GM12878 (cell line): ENCODE data around the gene ARHGEF25. TPM values are rescaled to one million over a fixed set of nuclear protein-coding genes. Genes with fewer than 3 reads are reported as not detected.

Experiments
- ATAC-seq: fragments of 200-7000 bp; cut with Tn5 transposase; 3 replicates; pipeline ENCODE4 v1.9.1; 2020; ENCODE audit warnings: mild to moderate bottlenecking, moderate library complexity
- BruUV-seq: library from RNA; stranded (reverse); fragments of 400-500 nt; replicated peaks from 2 replicates; lab custom pipeline; 2021; lab: Mats Ljungman, UMichigan
- CTCF ChIA-PET: fragments of 300-600 bp; sonication (Branson Sonifier 250); formaldehyde crosslinking; extraction: SDS; loops from one replicate; lab custom pipeline; 2021; ENCODE audit warnings: inconsistent platforms; lab: Yijun Ruan, JAX
- POLR2A ChIA-PET: fragments of 350-600 bp; formaldehyde crosslinking; extraction: SDS; loops from one replicate; lab custom pipeline; 2021; ENCODE audit warnings: inconsistent platforms; lab: Charles Lee
- RAD21 ChIA-PET: fragments of 300-600 bp; sonication (Branson Sonifier 250); formaldehyde crosslinking; loops from one replicate; lab custom pipeline; 2023; ENCODE audit warnings: antibody characterized with exemption; ENCODE audit not compliant: unreplicated experiment; lab: Charles Lee
- SMC1A ChIA-PET: fragments of 300-600 bp; sonication (Branson Sonifier 250); formaldehyde crosslinking; loops from one replicate; lab custom pipeline; 2023; ENCODE audit not compliant: unreplicated experiment, uncharacterized antibody; lab: Charles Lee
- DNase-seq: peaks from one replicate; pipeline ENCODE4 v3.0.0-alpha.2; 2011; ENCODE audit warnings: low read depth, low spot score
- FAIRE-seq: peaks from 3 replicates; lab custom pipeline; 2011; peaks lifted over from hg19 to GRCh38; lab: Jason Lieb, UNC
- H2AFZ ChIP-seq: 2 replicates; pipeline ENCODE4 v1.6.0; 2011; ENCODE audit warnings: low read depth, low read length, control low read depth; ENCODE audit not compliant: control insufficient read depth
- H3K27ac ChIP-seq: 2 replicates; pipeline ENCODE4 v1.5.1; 2011; ENCODE audit warnings: control low read depth; ENCODE audit not compliant: control insufficient read depth, insufficient read depth
- H3K27me3 ChIP-seq, 2 experiments: replicated peaks in 1 of 2; 2 replicates each; pipeline versions ENCODE4 v1.6.0 to v1.6.1; 2011; ENCODE audit warnings: low read length in 1 of 2; ENCODE audit not compliant: control insufficient read depth in 2 of 2, insufficient read depth in 2 of 2
- H3K36me3 ChIP-seq, 2 experiments: 2 replicates each; pipeline ENCODE4 v1.5.1; 2011; ENCODE audit warnings: low read length in 1 of 2; ENCODE audit not compliant: control insufficient read depth in 2 of 2, insufficient read depth in 2 of 2
- H3K4me1 ChIP-seq: 2 replicates; pipeline ENCODE4 v1.6.1; 2011; ENCODE audit warnings: mild to moderate bottlenecking, low read length, moderate library complexity, mixed read lengths; ENCODE audit not compliant: control insufficient read depth, insufficient read depth
- H3K4me2 ChIP-seq: 2 replicates; pipeline ENCODE4 v1.6.0; 2011; ENCODE audit warnings: control low read depth; ENCODE audit not compliant: control insufficient read depth, insufficient read depth
- H3K4me3 ChIP-seq: fragments of 200-600 bp; sonication (generic); 2 replicates; pipeline ENCODE4 v1.5.1; 2016
- H3K79me2 ChIP-seq: 2 replicates; pipeline ENCODE4 v1.6.0; 2011; ENCODE audit warnings: low read length; ENCODE audit not compliant: control insufficient read depth, insufficient read depth
- H3K9ac ChIP-seq: 2 replicates; pipeline ENCODE4 v1.8.0; 2011; ENCODE audit warnings: low read length, control low read depth, mixed read lengths; ENCODE audit not compliant: control insufficient read depth, insufficient read depth
- H3K9me3 ChIP-seq: replicated peaks from 3 replicates; pipeline ENCODE4 v1.5.1; 2011; ENCODE audit warnings: mild to moderate bottlenecking, low read length; ENCODE audit not compliant: control insufficient read depth, insufficient read depth
- H4K20me1 ChIP-seq: 2 replicates; pipeline ENCODE4 v1.6.0; 2011; ENCODE audit not compliant: control insufficient read depth, insufficient read depth
- BHLHE40 ChIP-seq, 2 experiments: fragments of 450-650 bp in 1 of 2; IDR thresholded peaks; 2 replicates each; pipeline ENCODE4 v1.6.1; 2011 to 2017; ENCODE audit warnings: low read depth in 2 of 2, borderline replicate concordance in 1 of 2, improper control_type of control experiment in 1 of 2, low read length in 1 of 2, mild to moderate bottlenecking in 1 of 2
- IKZF1 ChIP-seq: fragments of 450-650 bp; conservative IDR thresholded peaks from 2 replicates; pipeline ENCODE4 v1.6.1; 2017; ENCODE audit warnings: antibody characterized with exemption, mild to moderate bottlenecking
- POLR2A ChIP-seq: IDR thresholded peaks from 2 replicates; pipeline ENCODE4 v1.6.1; 2011; ENCODE audit warnings: low read depth, mild to moderate bottlenecking, low read length
- RB1 ChIP-seq: fragments of 450-650 bp; formaldehyde crosslinking; IDR thresholded peaks from 2 replicates; pipeline ENCODE4 v1.6.1; 2017; ENCODE audit warnings: mild to moderate bottlenecking, borderline replicate concordance
- SIN3A ChIP-seq: IDR thresholded peaks from 2 replicates; pipeline ENCODE4 v1.6.1; 2012; ENCODE audit warnings: low read depth, low read length, improper control_type of control experiment
- SP1 ChIP-seq: IDR thresholded peaks from one replicate; pipeline ENCODE4 v1.6.1; 2011; ENCODE audit warnings: low read depth, low read length
- TCF3 ChIP-seq: IDR thresholded peaks from 2 replicates; pipeline ENCODE4 v1.6.1; 2012; ENCODE audit warnings: low read depth, mild to moderate bottlenecking, low read length, borderline replicate concordance; ENCODE audit not compliant: insufficient read depth
- WGBS: methylation state at CpG from one replicate; pipeline ENCODE4 v1.1.6; 2016; ENCODE audit warnings: low lambda C conversion rate; ENCODE audit not compliant: insufficient replicate concordance, insufficient coverage; ENCODE audit errors: missing lambda C conversion rate; 5-methylcytosine and 5-hydroxymethylcytosine counted together
- in situ Hi-C: fragments of 300-500 bp; cut with MboI; formaldehyde crosslinking; loops from 9 replicates; pipeline ENCODE4 v1.14.3; 2018; ENCODE audit warnings: mixed read lengths
- intact Hi-C: fragments of 100-400 bp; cut with micrococcal nuclease; formaldehyde crosslinking; loops from one replicate; pipeline ENCODE4 v1.14.2; 2022; ENCODE audit not compliant: unreplicated experiment
- polyA plus RNA-seq, 11 experiments: library from polyadenylated mRNA; depleted of rRNA in 4 of 11; unstranded in 6 of 11; stranded (reverse) in 5 of 11; fragments of >200 nt; fragmentation: Nextera tagmentation in 4 of 11; fragmentation: Illumina TruSeq in 1 of 11; extraction: Ambion mirVana in 4 of 11; extraction: Trizol in 1 of 11; gene quantifications; 1 replicate in 1 of 11; 2 replicates in 10 of 11; pipeline versions ENCODE4 v1.2.1 to v1.2.3, GENCODE V29; 2011 to 2016; ENCODE audit warnings: inconsistent platforms in 2 of 11, missing spikeins in 2 of 11, low read depth in 1 of 11
- total RNA-seq, 4 experiments: library from RNA; depleted of rRNA in 3 of 4; stranded (reverse); fragments of >200 nt in 3 of 4; fragmentation: Illumina TruSeq in 1 of 4; extraction: Trizol in 1 of 4; gene quantifications; 2 replicates each; pipeline versions ENCODE4 v1.2.1 to v1.2.3, GENCODE V29; 2013 to 2021
- TF ChIP-seq, protein P1 (sequence below): fragments of 450-650 bp; formaldehyde crosslinking; IDR thresholded peaks from 2 replicates; pipeline ENCODE4 v1.4.0; 2020; ENCODE audit warnings: mild to moderate bottlenecking, moderate library complexity
- TF ChIP-seq, protein P2 (sequence below): fragments of 450-650 bp; IDR thresholded peaks from 2 replicates; pipeline ENCODE4 v1.6.1; 2016; ENCODE audit warnings: mild to moderate bottlenecking, moderate library complexity, borderline replicate concordance
- TF ChIP-seq, protein P3 (sequence below): fragments of 450-650 bp; conservative IDR thresholded peaks from 2 replicates; pipeline ENCODE4 v1.6.1; 2017; ENCODE audit warnings: mild to moderate bottlenecking, moderate library complexity

ARHGEF25 gene
- total and polyA plus RNA-seq, 10 of the 15 experiments (the other 5 are each of a cell fraction or from before 2014, with no cell fraction given): 0.08 to 4.5 (median 1.2) TPM; not detected in 3

DNA sequence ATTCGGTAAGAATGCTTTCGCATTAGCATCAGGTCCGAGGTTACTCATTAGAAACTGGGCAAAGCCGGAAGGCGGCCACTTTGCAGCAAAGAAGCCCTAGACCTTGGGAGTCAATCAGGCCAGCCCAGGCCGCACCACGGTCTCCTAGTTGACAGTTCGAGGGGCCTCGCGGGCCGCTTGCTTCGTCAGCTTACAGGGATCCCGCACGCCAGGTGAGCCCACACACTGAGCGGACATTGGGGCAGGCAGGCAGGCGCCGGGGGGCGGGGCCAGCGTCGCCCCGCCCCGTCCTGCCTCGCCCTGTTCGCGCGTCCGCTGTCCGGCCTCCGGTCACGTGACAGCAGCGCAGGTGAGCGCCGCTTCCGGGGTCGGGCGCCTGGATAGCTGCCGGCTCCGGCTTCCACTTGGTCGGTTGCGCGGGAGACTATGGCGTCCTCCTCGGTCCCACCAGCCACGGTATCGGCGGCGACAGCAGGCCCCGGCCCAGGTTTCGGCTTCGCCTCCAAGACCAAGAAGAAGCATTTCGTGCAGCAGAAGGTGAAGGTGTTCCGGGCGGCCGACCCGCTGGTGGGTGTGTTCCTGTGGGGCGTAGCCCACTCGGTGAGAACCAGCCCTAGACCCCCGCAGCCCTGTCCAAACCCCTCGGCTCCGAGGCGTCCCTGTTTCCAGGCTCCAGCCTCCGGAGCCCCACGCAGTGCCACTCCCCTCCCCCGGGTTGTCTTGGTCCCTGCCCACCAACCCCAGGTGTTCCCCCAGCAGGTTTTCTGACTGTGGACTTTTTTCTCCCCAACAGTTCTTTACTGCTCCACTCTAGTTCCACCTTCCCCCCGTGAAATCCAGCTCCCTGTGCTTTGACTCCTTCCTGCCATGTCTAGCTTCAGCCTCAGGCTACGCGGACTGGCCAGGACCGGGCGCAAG is 20.1 kb upstream of the ARHGEF25 start, which contains the start of gene PIP4K2C:
PIP4K2C (plus strand) TSS at position 329 of the 918 bp plus-strand sequence; CDS start at position 427, 98 bp downstream.
- FAIRE-seq (peak; percentile 86), ATAC-seq (peak; percentile 99), DNase-seq (peak; percentile 44)
- Histone ChIP-seq H3K9me3 (no peaks in the 10 kb centered on the region), H3K27me3 (no peaks in the 10 kb centered on the region), H3K36me3 (no peaks in the 10 kb centered on the region), H3K27ac (peak within 1 kb of the TSS; percentile 51), H2AFZ (peak within 1 kb of the TSS; percentile 93), H3K4me2 (peak within 1 kb of the TSS; percentile 99), H3K79me2 (peaks cover 7% of the 10 kb centered on the region), H3K4me3 (peak within 1 kb of the TSS; percentile 98), H3K4me1 (peaks cover 4% of the 10 kb centered on the region; the same call in 1 of the 2 replicates), H3K9ac (peak within 1 kb of the TSS; percentile 67), H4K20me1 (no peaks in the 10 kb centered on the region)
- CTCF ChIA-PET: interaction anchor here (0.6 to 5.1 kb wide), 7 partner anchors 8 to 136 kb away, joined by 3 to 52 read pairs (median 5); partner anchors contain the start of genes INHBE and OS9
- BruUV-seq: TSS peak; percentile 65
- in situ Hi-C loops (no loop called here), intact Hi-C loops (loop anchor here (5.0 kb wide), 1 partner anchor 101 kb away; the partner anchor contains the start of gene OS9)
- RAD21 ChIA-PET: interaction anchor here (2.3 kb wide), 1 partner anchor 23 kb away, joined by 8 read pairs; no protein-coding TSS in a partner anchor
- SMC1A ChIA-PET: interaction anchor here (0.8 to 2.8 kb wide), 5 partner anchors 9 to 30 kb away, joined by 3 to 15 read pairs (median 5); no protein-coding TSS in a partner anchor
- POLR2A ChIA-PET: interaction anchor here (0.9 to 2.0 kb wide), 7 partner anchors 9 to 70 kb away, joined by 3 to 9 read pairs (median 3); partner anchors contain the start of genes ARHGEF25 and DDIT3
- under 1% methylated on average over 67 of the region's 69 CpGs for WGBS
- TF ChIP-seq, protein P1, sequence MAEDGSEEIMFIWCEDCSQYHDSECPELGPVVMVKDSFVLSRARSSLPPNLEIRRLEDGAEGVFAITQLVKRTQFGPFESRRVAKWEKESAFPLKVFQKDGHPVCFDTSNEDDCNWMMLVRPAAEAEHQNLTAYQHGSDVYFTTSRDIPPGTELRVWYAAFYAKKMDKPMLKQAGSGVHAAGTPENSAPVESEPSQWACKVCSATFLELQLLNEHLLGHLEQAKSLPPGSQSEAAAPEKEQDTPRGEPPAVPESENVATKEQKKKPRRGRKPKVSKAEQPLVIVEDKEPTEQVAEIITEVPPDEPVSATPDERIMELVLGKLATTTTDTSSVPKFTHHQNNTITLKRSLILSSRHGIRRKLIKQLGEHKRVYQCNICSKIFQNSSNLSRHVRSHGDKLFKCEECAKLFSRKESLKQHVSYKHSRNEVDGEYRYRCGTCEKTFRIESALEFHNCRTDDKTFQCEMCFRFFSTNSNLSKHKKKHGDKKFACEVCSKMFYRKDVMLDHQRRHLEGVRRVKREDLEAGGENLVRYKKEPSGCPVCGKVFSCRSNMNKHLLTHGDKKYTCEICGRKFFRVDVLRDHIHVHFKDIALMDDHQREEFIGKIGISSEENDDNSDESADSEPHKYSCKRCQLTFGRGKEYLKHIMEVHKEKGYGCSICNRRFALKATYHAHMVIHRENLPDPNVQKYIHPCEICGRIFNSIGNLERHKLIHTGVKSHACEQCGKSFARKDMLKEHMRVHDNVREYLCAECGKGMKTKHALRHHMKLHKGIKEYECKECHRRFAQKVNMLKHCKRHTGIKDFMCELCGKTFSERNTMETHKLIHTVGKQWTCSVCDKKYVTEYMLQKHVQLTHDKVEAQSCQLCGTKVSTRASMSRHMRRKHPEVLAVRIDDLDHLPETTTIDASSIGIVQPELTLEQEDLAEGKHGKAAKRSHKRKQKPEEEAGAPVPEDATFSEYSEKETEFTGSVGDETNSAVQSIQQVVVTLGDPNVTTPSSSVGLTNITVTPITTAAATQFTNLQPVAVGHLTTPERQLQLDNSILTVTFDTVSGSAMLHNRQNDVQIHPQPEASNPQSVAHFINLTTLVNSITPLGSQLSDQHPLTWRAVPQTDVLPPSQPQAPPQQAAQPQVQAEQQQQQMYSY: peak; percentile 90
- TF ChIP-seq SIN3A: peak; percentile 93
- peak; percentile 93 for TF ChIP-seq POLR2A
- peak; percentile 91 to 99 for TF ChIP-seq BHLHE40 (IDR thresholded peaks at IDR 0.05; ENCODE audit: borderline replicate concordance in 1 of 2, low read depth in 2 of 2, low read length in 1 of 2)
- TF ChIP-seq, protein P2, sequence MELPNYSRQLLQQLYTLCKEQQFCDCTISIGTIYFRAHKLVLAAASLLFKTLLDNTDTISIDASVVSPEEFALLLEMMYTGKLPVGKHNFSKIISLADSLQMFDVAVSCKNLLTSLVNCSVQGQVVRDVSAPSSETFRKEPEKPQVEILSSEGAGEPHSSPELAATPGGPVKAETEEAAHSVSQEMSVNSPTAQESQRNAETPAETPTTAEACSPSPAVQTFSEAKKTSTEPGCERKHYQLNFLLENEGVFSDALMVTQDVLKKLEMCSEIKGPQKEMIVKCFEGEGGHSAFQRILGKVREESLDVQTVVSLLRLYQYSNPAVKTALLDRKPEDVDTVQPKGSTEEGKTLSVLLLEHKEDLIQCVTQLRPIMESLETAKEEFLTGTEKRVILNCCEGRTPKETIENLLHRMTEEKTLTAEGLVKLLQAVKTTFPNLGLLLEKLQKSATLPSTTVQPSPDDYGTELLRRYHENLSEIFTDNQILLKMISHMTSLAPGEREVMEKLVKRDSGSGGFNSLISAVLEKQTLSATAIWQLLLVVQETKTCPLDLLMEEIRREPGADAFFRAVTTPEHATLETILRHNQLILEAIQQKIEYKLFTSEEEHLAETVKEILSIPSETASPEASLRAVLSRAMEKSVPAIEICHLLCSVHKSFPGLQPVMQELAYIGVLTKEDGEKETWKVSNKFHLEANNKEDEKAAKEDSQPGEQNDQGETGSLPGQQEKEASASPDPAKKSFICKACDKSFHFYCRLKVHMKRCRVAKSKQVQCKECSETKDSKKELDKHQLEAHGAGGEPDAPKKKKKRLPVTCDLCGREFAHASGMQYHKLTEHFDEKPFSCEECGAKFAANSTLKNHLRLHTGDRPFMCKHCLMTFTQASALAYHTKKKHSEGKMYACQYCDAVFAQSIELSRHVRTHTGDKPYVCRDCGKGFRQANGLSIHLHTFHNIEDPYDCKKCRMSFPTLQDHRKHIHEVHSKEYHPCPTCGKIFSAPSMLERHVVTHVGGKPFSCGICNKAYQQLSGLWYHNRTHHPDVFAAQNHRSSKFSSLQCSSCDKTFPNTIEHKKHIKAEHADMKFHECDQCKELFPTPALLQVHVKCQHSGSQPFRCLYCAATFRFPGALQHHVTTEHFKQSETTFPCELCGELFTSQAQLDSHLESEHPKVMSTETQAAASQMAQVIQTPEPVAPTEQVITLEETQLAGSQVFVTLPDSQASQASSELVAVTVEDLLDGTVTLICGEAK: 0 out of 2 replicates have a peak, but pooled peaks have one; percentile 6
- TF ChIP-seq RB1: peak; percentile 68; the same call in 1 of the 2 replicates
- TF ChIP-seq IKZF1: peak; percentile 65
- TF ChIP-seq SP1: peak; percentile 73
- TF ChIP-seq, protein P3, sequence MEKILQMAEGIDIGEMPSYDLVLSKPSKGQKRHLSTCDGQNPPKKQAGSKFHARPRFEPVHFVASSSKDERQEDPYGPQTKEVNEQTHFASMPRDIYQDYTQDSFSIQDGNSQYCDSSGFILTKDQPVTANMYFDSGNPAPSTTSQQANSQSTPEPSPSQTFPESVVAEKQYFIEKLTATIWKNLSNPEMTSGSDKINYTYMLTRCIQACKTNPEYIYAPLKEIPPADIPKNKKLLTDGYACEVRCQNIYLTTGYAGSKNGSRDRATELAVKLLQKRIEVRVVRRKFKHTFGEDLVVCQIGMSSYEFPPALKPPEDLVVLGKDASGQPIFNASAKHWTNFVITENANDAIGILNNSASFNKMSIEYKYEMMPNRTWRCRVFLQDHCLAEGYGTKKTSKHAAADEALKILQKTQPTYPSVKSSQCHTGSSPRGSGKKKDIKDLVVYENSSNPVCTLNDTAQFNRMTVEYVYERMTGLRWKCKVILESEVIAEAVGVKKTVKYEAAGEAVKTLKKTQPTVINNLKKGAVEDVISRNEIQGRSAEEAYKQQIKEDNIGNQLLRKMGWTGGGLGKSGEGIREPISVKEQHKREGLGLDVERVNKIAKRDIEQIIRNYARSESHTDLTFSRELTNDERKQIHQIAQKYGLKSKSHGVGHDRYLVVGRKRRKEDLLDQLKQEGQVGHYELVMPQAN: peak; percentile 94
- peak; percentile 9; the same call in 1 of the 2 replicates for TF ChIP-seq TCF3
